Stimulated activated CD8-positive, alpha-beta memory T cell treated with anti-CD3 and anti-CD28 coated beads, Interleukin-4, amount 100 ng/mL, for 48 hours (primary cell): Measurements from ENCODE around the gene TAF1A.
A peak's percentile ranks its signal among the peaks of the same experiment; 100 is the strongest.
"Not testable (repeated sequence)": the region's sequence is repeated elsewhere in the genome, so short reads cannot be mapped to it uniquely, and the experiment has no call there.

Source experiments
- DNase-seq: peaks from one replicate; pipeline ENCODE4 v3.0.0-alpha.2; 2020

Gene TAF1A

GRCh38 chr1:222589462-222590302 lies at the start of gene TAF1A:
TAF1A (minus strand) TSS chr1:222589933.
- DNase-seq, result peak; percentile 86

- peak; percentile 76 for DNase-seq
Measured at GRCh38 chr1:222634180-222635013, 44.7 kb upstream of the TAF1A start.

- DNase-seq, result no peak
Measured at GRCh38 chr1:222632749-222633148, 43.0 kb upstream of the TAF1A start.

- DNase-seq, result no peak
Measured at GRCh38 chr1:222631611-222632208, 42.0 kb upstream of the TAF1A start.

GRCh38 chr1:222629921-222630535 lies 40.3 kb upstream of the TAF1A start:
- no peak for DNase-seq

GRCh38 chr1:222627232-222627631 lies 37.5 kb upstream of the TAF1A start:
- no peak for DNase-seq

GRCh38 chr1:222624214-222624613 lies 34.5 kb upstream of the TAF1A start:
- DNase-seq, result no peak

GRCh38 chr1:222623458-222623857 lies 33.7 kb upstream of the TAF1A start:
- no peak for DNase-seq

- no peak for DNase-seq
Measured at GRCh38 chr1:222622765-222623164, 33.0 kb upstream of the TAF1A start.

GRCh38 chr1:222620566-222620965 lies 30.8 kb upstream of the TAF1A start:
- no peak for DNase-seq

GRCh38 chr1:222618880-222619596 lies 29.3 kb upstream of the TAF1A start:
- peak; percentile 30 for DNase-seq

- DNase-seq, result peak; percentile 79
Measured at GRCh38 chr1:222618001-222618879, 28.5 kb upstream of the TAF1A start, which contains the start of gene MIA3. MIA3 (plus strand) TSS chr1:222618097; CDS start chr1:222618111, 14 bp downstream.

- DNase-seq, result peak; percentile 93
Measured at GRCh38 chr1:222617367-222617951, 27.7 kb upstream of the TAF1A start.

- no peak for DNase-seq
Measured at GRCh38 chr1:222616525-222616924, 26.8 kb upstream of the TAF1A start.

- DNase-seq, result no peak
Measured at GRCh38 chr1:222613627-222614026, 23.9 kb upstream of the TAF1A start.

GRCh38 chr1:222610728-222611127 lies 21.0 kb upstream of the TAF1A start:
- DNase-seq, result no peak

GRCh38 chr1:222609111-222609510 lies 19.4 kb upstream of the TAF1A start:
- DNase-seq, result not testable (repeated sequence)

- no peak for DNase-seq
Measured at GRCh38 chr1:222606757-222607156, 17.0 kb upstream of the TAF1A start.

- DNase-seq, result no peak
Measured at GRCh38 chr1:222601257-222601656, 11.5 kb upstream of the TAF1A start.

GRCh38 chr1:222600281-222600680 lies 10.5 kb upstream of the TAF1A start:
- no peak for DNase-seq

- DNase-seq, result no peak
Measured at GRCh38 chr1:222596696-222597095, 7.0 kb upstream of the TAF1A start.
